Mucosa of rectum (tissue), 2 donors: ENCODE data around the gene SLC39A1.
"Not testable (repeated sequence)": the region's sequence is repeated elsewhere in the genome, so short reads cannot be mapped to it uniquely, and the experiment has no call there.

Experiments used
- H3K27ac ChIP-seq, 2 donors: one replicate each; pipeline ENCODE4 v1.7.0; 2013; ENCODE audit warnings: inconsistent platforms in 2 of 2, low read depth in 2 of 2, low read length in 2 of 2
- H3K27me3 ChIP-seq, 2 donors: one replicate each; pipeline ENCODE4 v1.7.0; 2013; ENCODE audit warnings: low read length in 2 of 2; ENCODE audit not compliant: control insufficient read depth in 2 of 2, insufficient read depth in 2 of 2
- H3K36me3 ChIP-seq, 2 donors: one replicate each; pipeline ENCODE4 v1.7.0; 2013; ENCODE audit warnings: low read length in 2 of 2; ENCODE audit not compliant: control insufficient read depth in 2 of 2, insufficient read depth in 2 of 2
- H3K4me1 ChIP-seq, 2 donors: one replicate each; pipeline ENCODE4 v1.7.0; 2013; ENCODE audit warnings: low read length in 2 of 2, mild to moderate bottlenecking in 1 of 2; ENCODE audit not compliant: control insufficient read depth in 2 of 2, insufficient read depth in 2 of 2
- H3K4me3 ChIP-seq, 2 donors: one replicate each; pipeline ENCODE4 v1.7.0; 2013; ENCODE audit warnings: low read length in 2 of 2
- H3K9ac ChIP-seq, 2 donors: one replicate each; pipeline ENCODE4 v1.7.0; 2013; ENCODE audit warnings: low read length in 2 of 2, low read depth in 1 of 2, mild to moderate bottlenecking in 1 of 2
- H3K9me3 ChIP-seq, 2 donors: one replicate each; pipeline ENCODE4 v1.7.0; 2013; ENCODE audit warnings: low read length in 2 of 2; ENCODE audit not compliant: control insufficient read depth in 2 of 2
- donor health status: healthy.
- donor health status: Normal muscosa, but diverticular disease.

The SLC39A1 gene

DNA sequence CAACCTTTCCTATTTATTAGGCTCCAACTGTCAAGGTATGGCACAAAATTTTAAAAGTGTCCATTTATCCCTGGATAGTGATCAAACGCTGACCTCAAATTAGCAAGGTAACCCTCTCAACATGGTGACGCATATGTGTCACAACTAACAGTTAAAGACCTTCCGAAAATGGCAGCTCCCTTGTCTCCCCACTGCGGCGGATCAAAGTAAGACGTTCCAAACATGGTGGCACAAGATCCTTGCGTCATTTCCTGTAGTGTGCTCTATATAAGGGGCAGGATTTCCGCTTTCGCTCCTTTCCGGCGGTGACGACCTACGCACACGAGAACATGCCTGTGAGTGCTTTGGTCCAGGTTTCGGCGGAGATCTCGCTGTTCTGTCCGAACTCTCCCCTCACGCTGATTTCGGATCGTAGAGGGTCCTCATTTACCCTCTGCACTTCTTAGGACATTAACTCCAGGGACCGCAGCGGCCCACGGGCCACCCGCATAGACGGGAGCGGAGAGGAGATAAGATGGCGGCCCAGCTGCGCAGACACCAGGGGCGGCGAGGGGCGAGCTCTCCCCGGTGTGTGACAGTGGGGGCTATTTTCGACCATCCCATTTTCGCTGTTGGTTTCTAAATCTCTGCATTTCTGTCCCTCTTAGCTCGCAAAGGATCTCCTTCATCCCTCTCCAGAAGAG is 27.3 kb upstream of the SLC39A1 start, which contains the start of gene RPS27:
Gene RPS27, plus strand, starts transcription at position 295 of the 683 bp plus-strand sequence. Its CDS starts 35 bp downstream, at position 330.
- peaks cover 16 to 25% of the 10 kb centered on the region in 2 donors for H3K4me1 ChIP-seq
- H3K9ac ChIP-seq: peak within 1 kb of the TSS; percentile 96 to 99
- no peaks in the 10 kb centered on the region for H3K27me3 ChIP-seq
- no peaks in the 10 kb centered on the region for H3K9me3 ChIP-seq
- H3K27ac ChIP-seq: peak within 1 kb of the TSS; percentile 94
- H3K36me3 ChIP-seq: peaks cover 21 to 22% of the 10 kb centered on the region in 2 donors
- H3K4me3 ChIP-seq: peak within 1 kb of the TSS; percentile 97

GRCh38 chr1:153987621-153988020 is 24.3 kb upstream of the SLC39A1 start:
- Histone ChIP-seq H3K27me3 (no peaks in the 10 kb centered on the region), H3K9me3 (no peaks in the 10 kb centered on the region), H3K36me3 (peaks cover 7 to 8% of the 10 kb centered on the region in 2 donors), H3K9ac (no peak overlapping the region), H3K27ac (no peak overlapping the region), H3K4me3 (no peak overlapping the region), H3K4me1 (peaks cover 20 to 29% of the 10 kb centered on the region in 2 donors)

GRCh38 chr1:153985941-153986761 is 22.8 kb upstream of the SLC39A1 start, which contains the start of gene RAB13:
Gene RAB13 (minus strand): TSS chr1:153986339. CDS start chr1:153986236, 103 bp downstream.
- peak within 1 kb of the TSS; percentile 72 to 83 for H3K9ac ChIP-seq
- H3K9me3 ChIP-seq: no peaks in the 10 kb centered on the region
- no peaks in the 10 kb centered on the region for H3K27me3 ChIP-seq
- H3K36me3 ChIP-seq: no peaks in the 10 kb centered on the region
- H3K27ac ChIP-seq: peak within 1 kb of the TSS; percentile 78 to 83
- H3K4me3 ChIP-seq: peak within 1 kb of the TSS; percentile 76 to 92
- peaks cover 11 to 17% of the 10 kb centered on the region in 2 donors for H3K4me1 ChIP-seq

GRCh38 chr1:153985341-153985912 is 22.1 kb upstream of the SLC39A1 start:
- H3K27ac ChIP-seq: peak overlapping the region; percentile 39 to 66
- no peaks in the 10 kb centered on the region for H3K36me3 ChIP-seq
- H3K9me3 ChIP-seq: no peaks in the 10 kb centered on the region
- H3K9ac ChIP-seq: peak overlapping the region; percentile 72 to 83
- H3K27me3 ChIP-seq: no peaks in the 10 kb centered on the region
- H3K4me3 ChIP-seq: peak overlapping the region; percentile 76 to 92
- H3K4me1 ChIP-seq: peaks cover 10 to 17% of the 10 kb centered on the region in 2 donors

- H3K27ac ChIP-seq: no peak overlapping the region
- H3K36me3 ChIP-seq: no peaks in the 10 kb centered on the region
- H3K9ac ChIP-seq: no peak overlapping the region
- H3K27me3 ChIP-seq: no peaks in the 10 kb centered on the region
- peak overlapping the region in 1 of 2 donors; percentile 92 for H3K4me3 ChIP-seq
- H3K4me1 ChIP-seq: peaks cover 10 to 15% of the 10 kb centered on the region in 2 donors
- H3K9me3 ChIP-seq: no peaks in the 10 kb centered on the region
These were observed 21.0 kb upstream of the SLC39A1 start for GRCh38 chr1:153984123-153984894.

DNA sequence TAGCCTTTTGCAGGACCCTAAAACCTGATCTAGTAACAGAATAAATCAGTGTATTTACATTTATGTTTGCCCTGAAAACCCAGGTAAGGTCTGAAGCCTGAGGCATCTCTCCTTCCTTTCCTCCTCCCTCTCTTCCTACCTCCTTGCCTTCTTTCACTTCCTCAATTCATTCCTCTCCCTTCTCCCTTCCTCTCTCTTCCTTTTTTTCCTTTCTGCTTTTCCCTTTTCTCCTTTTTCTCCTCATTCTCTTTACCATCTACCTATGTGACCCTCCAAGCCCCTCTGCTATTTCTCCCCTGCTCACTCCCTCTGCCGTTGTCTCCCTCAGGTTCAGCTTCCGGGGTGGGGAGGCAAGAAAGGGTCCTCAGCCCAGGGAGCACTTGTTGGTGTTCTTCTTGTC is 18.4 kb upstream of the SLC39A1 start:
- H3K9me3 ChIP-seq, H3K9ac ChIP-seq, H3K27ac ChIP-seq, H3K27me3 ChIP-seq, H3K36me3 ChIP-seq, H3K4me3 ChIP-seq: not testable (repeated sequence)
- H3K4me1 ChIP-seq: peaks cover 15 to 20% of the 10 kb centered on the region in 2 donors

DNA sequence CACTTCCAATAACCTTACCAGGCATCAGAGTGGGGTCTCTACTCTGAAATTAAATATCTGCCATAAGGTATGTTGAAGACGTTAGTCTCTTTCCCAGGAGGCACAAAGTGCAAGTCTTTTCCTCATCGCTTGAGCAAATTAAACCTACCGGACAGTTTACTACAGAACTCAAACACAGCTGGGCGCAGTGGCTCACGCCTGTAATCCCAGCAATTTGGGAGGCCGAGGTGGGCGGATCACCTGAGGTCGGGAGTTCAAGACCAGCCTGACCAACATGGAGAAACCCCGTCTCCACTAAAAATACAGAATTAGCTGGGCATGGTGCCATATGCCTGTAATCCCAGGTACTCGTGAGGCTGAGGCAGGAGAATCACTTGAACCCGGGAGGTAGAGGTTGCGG is 15.8 kb upstream of the SLC39A1 start:
- Histone ChIP-seq H3K36me3 (peaks cover 14 to 15% of the 10 kb centered on the region in 2 donors), H3K4me1 (peaks cover 18 to 19% of the 10 kb centered on the region in 2 donors)
- not testable (repeated sequence) for H3K27ac ChIP-seq, H3K27me3 ChIP-seq, H3K4me3 ChIP-seq, H3K9me3 ChIP-seq, H3K9ac ChIP-seq

DNA sequence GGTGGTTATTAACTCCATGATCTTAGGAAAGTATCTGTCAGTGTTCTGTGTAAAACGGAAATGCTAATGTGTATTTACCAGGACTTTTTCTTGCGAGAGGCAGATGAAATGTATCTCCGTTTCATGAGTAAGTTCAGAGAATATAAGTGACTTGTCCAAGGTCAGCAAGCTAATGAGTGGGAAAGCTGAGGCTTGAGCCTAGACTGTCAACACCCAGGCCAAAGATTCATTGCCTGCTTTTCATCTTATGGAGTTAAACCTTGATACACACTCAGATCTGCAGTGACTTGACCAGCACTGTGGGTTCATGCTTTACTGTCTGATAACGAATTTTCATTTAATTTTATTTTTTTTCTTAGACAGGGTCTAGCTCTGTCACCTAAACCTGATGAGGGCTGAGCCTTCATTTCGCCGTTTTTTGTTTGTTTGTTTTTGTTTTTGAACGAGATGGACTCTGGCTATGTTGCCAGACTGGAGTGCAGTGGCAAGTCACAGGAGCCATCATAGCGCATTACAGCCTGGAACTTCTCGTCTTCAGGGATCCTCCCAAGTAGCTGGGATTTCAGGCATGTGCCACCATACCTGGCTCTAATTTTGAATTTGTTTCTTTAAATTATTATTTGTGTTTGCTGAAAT is 15.1 kb upstream of the SLC39A1 start:
- Histone ChIP-seq H3K27me3 (no peaks in the 10 kb centered on the region), H3K27ac (peak overlapping the region; percentile 88 to 89), H3K4me1 (peaks cover 18 to 19% of the 10 kb centered on the region in 2 donors), H3K4me3 (peak overlapping the region; percentile 94 to 95), H3K9ac (peak overlapping the region; percentile 96 to 98), H3K9me3 (no peaks in the 10 kb centered on the region), H3K36me3 (peaks cover 21 to 22% of the 10 kb centered on the region in 2 donors)
